B cell (primary cell): ENCODE data around the gene TLR4. TPM values are rescaled to one million over a fixed set of nuclear protein-coding genes. Genes with fewer than 3 reads are reported as not detected.

Source experiments
- ATAC-seq: fragments of 200-7000 bp; cut with Tn5 transposase; one replicate; pipeline ENCODE4 v1.10.0; 2021; ENCODE audit warnings: low read depth, mild to moderate bottlenecking, moderate number of reproducible peaks, moderate library complexity
- CTCF ChIA-PET: fragments of 350-600 bp; sonication (Branson Sonifier 250); formaldehyde crosslinking; loops from one replicate; lab custom pipeline; 2021; ENCODE audit warnings: antibody characterized with exemption, inconsistent platforms; lab: Charles Lee
- POLR2A ChIA-PET: fragments of 350-600 bp; sonication (Branson Sonifier 250); formaldehyde crosslinking; loops from one replicate; lab custom pipeline; 2021; ENCODE audit warnings: antibody characterized with exemption; lab: Charles Lee
- DNase-seq: peaks from one replicate; pipeline ENCODE4 v3.0.0; 2013
- H2AFZ ChIP-seq: 2 replicates; pipeline ENCODE4 v1.6.1; 2012; ENCODE audit warnings: mild to moderate bottlenecking, low read depth, low read length; ENCODE audit not compliant: insufficient read depth, poor library complexity, severe bottlenecking
- H3K27ac ChIP-seq, 2 donors: 1 replicate in 1 of 2; 2 replicates in 1 of 2; pipeline ENCODE4 v1.5.1; 2012 to 2013; ENCODE audit warnings: low read length in 2 of 2, mild to moderate bottlenecking in 2 of 2, moderate library complexity in 1 of 2
- H3K27me3 ChIP-seq, 4 experiments: fragments of 200-600 bp in 1 of 4; sonication (generic) in 1 of 4; replicated peaks in 1 of 4; 1 replicate in 2 of 4; 2 replicates in 2 of 4; pipeline versions ENCODE4 v1.6.1 to v1.7.0; 2013 to 2016; ENCODE audit warnings: low read length in 3 of 4, mild to moderate bottlenecking in 2 of 4, mixed read lengths in 1 of 4, moderate library complexity in 1 of 4; ENCODE audit not compliant: insufficient read depth in 4 of 4, control insufficient read depth in 3 of 4; ENCODE audit errors: control extremely low read depth in 1 of 4
- H3K36me3 ChIP-seq, 2 experiments: replicated peaks in 1 of 2; 1 replicate in 1 of 2; 2 replicates in 1 of 2; pipeline versions ENCODE4 v1.6.1 to v1.7.1; 2013; ENCODE audit warnings: low read length in 1 of 2; ENCODE audit not compliant: insufficient read depth in 2 of 2, control insufficient read depth in 1 of 2; ENCODE audit errors: control extremely low read depth in 1 of 2, extremely low read depth in 1 of 2
- H3K4me1 ChIP-seq, 2 donors: fragments of 200-600 bp in 1 of 2; sonication (generic) in 1 of 2; 1 replicate in 1 of 2; 2 replicates in 1 of 2; pipeline versions ENCODE4 v1.5.1 to v1.6.1; 2013 to 2017; ENCODE audit warnings: low read length in 2 of 2; ENCODE audit not compliant: control insufficient read depth in 2 of 2, insufficient read depth in 2 of 2
- H3K4me2 ChIP-seq: replicated peaks from 2 replicates; pipeline ENCODE3; 2012; ENCODE audit warnings: mild to moderate bottlenecking, low read depth, low read length; ENCODE audit not compliant: poor library complexity, severe bottlenecking
- H3K4me3 ChIP-seq, 5 experiments: fragments of 200-600 bp in 1 of 5; sonication (generic) in 1 of 5; 1 replicate in 3 of 5; 2 replicates in 2 of 5; pipeline versions ENCODE4 v1.5.1 to v1.7.0; 2011 to 2016; ENCODE audit warnings: low read length in 4 of 5, mild to moderate bottlenecking in 4 of 5, low read depth in 2 of 5, control low read depth in 1 of 5, moderate library complexity in 1 of 5; ENCODE audit not compliant: insufficient read depth in 1 of 5; ENCODE audit errors: control extremely low read depth in 1 of 5, extremely low read depth in 1 of 5
- H3K79me2 ChIP-seq: fragments of 200-600 bp; sonication (generic); one replicate; pipeline ENCODE4 v1.6.0; 2016; ENCODE audit warnings: low read length; ENCODE audit not compliant: control insufficient read depth, insufficient read depth
- H3K9ac ChIP-seq: fragments of 200-600 bp; sonication (generic); 2 replicates; pipeline ENCODE4 v1.6.1; 2017; ENCODE audit warnings: mild to moderate bottlenecking, low read length, moderate library complexity
- H3K9me3 ChIP-seq, 3 donors: one replicate each; pipeline versions ENCODE4 v1.6.1 to v1.7.1; 2013; ENCODE audit warnings: low read length in 2 of 3; ENCODE audit not compliant: control insufficient read depth in 2 of 3, insufficient read depth in 1 of 3; ENCODE audit errors: control extremely low read depth in 1 of 3
- H4K20me1 ChIP-seq: 2 replicates; pipeline ENCODE4 v1.6.0; 2012; ENCODE audit warnings: mild to moderate bottlenecking, low read length; ENCODE audit not compliant: insufficient read depth, control insufficient read depth, poor library complexity, severe bottlenecking
- H3K27ac Mint-ChIP-seq: one replicate; pipeline ENCODE4 v1.8.0; 2021; ENCODE audit warnings: mixed read lengths
- H3K27me3 Mint-ChIP-seq: one replicate; pipeline ENCODE4 v1.8.0; 2021; ENCODE audit warnings: mixed read lengths
- H3K4me1 Mint-ChIP-seq: one replicate; pipeline ENCODE4 v1.8.0; 2021; ENCODE audit warnings: mixed read lengths
- H3K4me3 Mint-ChIP-seq: one replicate; pipeline ENCODE4 v1.8.0; 2021; ENCODE audit warnings: mixed read lengths
- H3K9me3 Mint-ChIP-seq: one replicate; pipeline ENCODE4 v1.8.0; 2022; ENCODE audit warnings: mixed read lengths; ENCODE audit not compliant: insufficient read depth
- EZH2 ChIP-seq: IDR thresholded peaks from 2 replicates; pipeline ENCODE4 v1.6.1; 2012; ENCODE audit warnings: borderline replicate concordance, low read depth, mild to moderate bottlenecking, moderate library complexity, low read length; ENCODE audit not compliant: insufficient read depth, poor library complexity, severe bottlenecking
- WGBS: methylation state at CpG from one replicate; pipeline ENCODE4 v1.1.5; 2013; ENCODE audit warnings: missing lambda C conversion rate; ENCODE audit not compliant: insufficient coverage; 5-methylcytosine and 5-hydroxymethylcytosine counted together
- intact Hi-C: fragments of 100-400 bp; cut with micrococcal nuclease; formaldehyde crosslinking; loops from one replicate; pipeline ENCODE4 v1.10.0; 2022
- polyA plus RNA-seq: library from polyadenylated mRNA; depleted of rRNA; stranded (reverse); fragments of >200 nt; gene quantifications from 2 replicates; pipeline ENCODE4 v1.2.3, GENCODE V29; 2012
- total RNA-seq, 2 donors: library from RNA; stranded (reverse); fragments of 120-200 nt in 1 of 2; gene quantifications; 1 replicate in 1 of 2; 2 replicates in 1 of 2; pipeline versions ENCODE4 v1.2.3 to v1.2.4, GENCODE V29; 2013 to 2022
- TF ChIP-seq, protein P1 (sequence below): fragments of 200-600 bp; IDR thresholded peaks from one replicate; pipeline ENCODE4 v1.8.0; 2022; ENCODE audit warnings: antibody characterized with exemption, mild to moderate bottlenecking

TLR4 gene
- total and polyA plus RNA-seq, 2 donors (not counting 1 experiment from before 2014, with no cell fraction given) = 0.51 to 3.7 TPM

- WGBS = 80% methylated on average over 1 of the region's 3 CpGs
- ATAC-seq = no peak
- TF ChIP-seq EZH2 = no peak
- TF ChIP-seq, protein P1, sequence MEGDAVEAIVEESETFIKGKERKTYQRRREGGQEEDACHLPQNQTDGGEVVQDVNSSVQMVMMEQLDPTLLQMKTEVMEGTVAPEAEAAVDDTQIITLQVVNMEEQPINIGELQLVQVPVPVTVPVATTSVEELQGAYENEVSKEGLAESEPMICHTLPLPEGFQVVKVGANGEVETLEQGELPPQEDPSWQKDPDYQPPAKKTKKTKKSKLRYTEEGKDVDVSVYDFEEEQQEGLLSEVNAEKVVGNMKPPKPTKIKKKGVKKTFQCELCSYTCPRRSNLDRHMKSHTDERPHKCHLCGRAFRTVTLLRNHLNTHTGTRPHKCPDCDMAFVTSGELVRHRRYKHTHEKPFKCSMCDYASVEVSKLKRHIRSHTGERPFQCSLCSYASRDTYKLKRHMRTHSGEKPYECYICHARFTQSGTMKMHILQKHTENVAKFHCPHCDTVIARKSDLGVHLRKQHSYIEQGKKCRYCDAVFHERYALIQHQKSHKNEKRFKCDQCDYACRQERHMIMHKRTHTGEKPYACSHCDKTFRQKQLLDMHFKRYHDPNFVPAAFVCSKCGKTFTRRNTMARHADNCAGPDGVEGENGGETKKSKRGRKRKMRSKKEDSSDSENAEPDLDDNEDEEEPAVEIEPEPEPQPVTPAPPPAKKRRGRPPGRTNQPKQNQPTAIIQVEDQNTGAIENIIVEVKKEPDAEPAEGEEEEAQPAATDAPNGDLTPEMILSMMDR = no peak
- Mint-ChIP-seq H3K4me1 (peaks cover 6% of the 10 kb centered on the region), H3K27ac (no peak overlapping the region), H3K4me3 (no peak overlapping the region), H3K27me3 (peaks cover 23% of the 10 kb centered on the region), H3K9me3 (no peaks in the 10 kb centered on the region)
- peaks cover 0 to 4% of the 10 kb centered on the region in 2 donors for H3K4me1 ChIP-seq
- no peaks in the 10 kb centered on the region for H3K9me3 ChIP-seq
- H3K4me2 ChIP-seq = no peak overlapping the region
- H3K9ac ChIP-seq = no peak overlapping the region
- no peak for DNase-seq
- no peak overlapping the region for H3K27ac ChIP-seq
- H3K36me3 ChIP-seq = no peaks in the 10 kb centered on the region
- H3K27me3 ChIP-seq = no peaks in the 10 kb centered on the region
- ChIA-PET CTCF (no interaction called here), POLR2A (no interaction called here)
- no peak overlapping the region for H2AFZ ChIP-seq
- no peaks in the 10 kb centered on the region for H3K79me2 ChIP-seq
- intact Hi-C loops = no loop called here
- H4K20me1 ChIP-seq = no peaks in the 10 kb centered on the region
- no peak overlapping the region for H3K4me3 ChIP-seq
These were observed 29.9 kb downstream of the TLR4 start for GRCh38 chr9:117734082-117734481.

GRCh38 chr9:117734523-117735314 is 30.5 kb downstream of the TLR4 start:
- ATAC-seq (no peak), DNase-seq (no peak)
- Histone ChIP-seq H3K27me3 (no peaks in the 10 kb centered on the region), H3K4me3 (no peak overlapping the region), H3K79me2 (no peaks in the 10 kb centered on the region), H3K9me3 (no peaks in the 10 kb centered on the region), H3K27ac (no peak overlapping the region), H3K36me3 (no peaks in the 10 kb centered on the region), H3K4me1 (peaks cover 0 to 4% of the 10 kb centered on the region in 2 donors), H3K9ac (no peak overlapping the region), H4K20me1 (no peaks in the 10 kb centered on the region), H3K4me2 (no peak overlapping the region), H2AFZ (no peak overlapping the region)
- CTCF ChIA-PET = no interaction called here
- POLR2A ChIA-PET = no interaction called here
- Mint-ChIP-seq H3K9me3 (no peaks in the 10 kb centered on the region), H3K4me1 (peaks cover 6% of the 10 kb centered on the region), H3K27me3 (peaks cover 19% of the 10 kb centered on the region), H3K27ac (no peak overlapping the region), H3K4me3 (no peak overlapping the region)
- intact Hi-C loops = no loop called here
- no CpG with 5 or more reads among the region's 2 CpGs for WGBS
- TF ChIP-seq EZH2 = no peak
- TF ChIP-seq, protein P1 = no peak
